Thoracic aorta (tissue), 2 donors: ENCODE results near the gene DOC2B. TPM values are rescaled to one million over a fixed set of nuclear protein-coding genes. Genes with fewer than 3 reads are reported as not detected.

Source experiments
- ATAC-seq: fragments of 150-250 bp; one replicate; pipeline ENCODE4 v1.8.0; 2017; ENCODE audit warnings: low read depth; ENCODE audit not compliant: insufficient number of reproducible peaks, low FRiP score
- DNase-seq: peaks from one replicate; pipeline ENCODE4 v3.0.0-alpha.2; 2020; ENCODE audit warnings: low spot score
- H3K27ac ChIP-seq, 2 donors: fragments of 200-600 bp; sonication (generic); 1 replicate in 1 of 2; 2 replicates in 1 of 2; pipeline ENCODE4 v1.5.1; 2016; ENCODE audit warnings: mild to moderate bottlenecking in 2 of 2, moderate library complexity in 2 of 2
- H3K27me3 ChIP-seq: fragments of 200-600 bp; sonication (generic); replicated peaks from 2 replicates; pipeline ENCODE4 v1.6.0; 2016; ENCODE audit warnings: mild to moderate bottlenecking; ENCODE audit not compliant: insufficient read depth
- H3K36me3 ChIP-seq: fragments of 200-600 bp; sonication (generic); one replicate; pipeline ENCODE4 v1.5.1; 2016
- H3K4me1 ChIP-seq, 2 donors: fragments of 200-600 bp; sonication (generic); 1 replicate in 1 of 2; 2 replicates in 1 of 2; pipeline versions ENCODE4 v1.5.1 to v1.6.0; 2016; ENCODE audit warnings: low read depth in 2 of 2, mild to moderate bottlenecking in 1 of 2; ENCODE audit not compliant: control insufficient read depth in 1 of 2
- H3K4me3 ChIP-seq: fragments of 200-600 bp; sonication (generic); 2 replicates; pipeline ENCODE4 v1.5.1; 2016; ENCODE audit warnings: mild to moderate bottlenecking
- H3K9me3 ChIP-seq: fragments of 200-600 bp; sonication (generic); 2 replicates; pipeline ENCODE4 v1.5.1; 2016
- total RNA-seq, 2 donors: library from RNA; depleted of rRNA; stranded (reverse); fragments of >200 nt; gene quantifications; one replicate each; pipeline versions ENCODE4 v1.1.0 to v1.2.3, GENCODE V29; 2016
- TF ChIP-seq, protein P1 (sequence below): fragments of 200-600 bp; sonication (generic); IDR thresholded peaks from one replicate; pipeline ENCODE4 v1.5.1; 2019; ENCODE audit warnings: antibody characterized with exemption

Gene DOC2B
- total RNA-seq, 2 donors from 2014 or later: 4.2 to 7.5 TPM

DNA sequence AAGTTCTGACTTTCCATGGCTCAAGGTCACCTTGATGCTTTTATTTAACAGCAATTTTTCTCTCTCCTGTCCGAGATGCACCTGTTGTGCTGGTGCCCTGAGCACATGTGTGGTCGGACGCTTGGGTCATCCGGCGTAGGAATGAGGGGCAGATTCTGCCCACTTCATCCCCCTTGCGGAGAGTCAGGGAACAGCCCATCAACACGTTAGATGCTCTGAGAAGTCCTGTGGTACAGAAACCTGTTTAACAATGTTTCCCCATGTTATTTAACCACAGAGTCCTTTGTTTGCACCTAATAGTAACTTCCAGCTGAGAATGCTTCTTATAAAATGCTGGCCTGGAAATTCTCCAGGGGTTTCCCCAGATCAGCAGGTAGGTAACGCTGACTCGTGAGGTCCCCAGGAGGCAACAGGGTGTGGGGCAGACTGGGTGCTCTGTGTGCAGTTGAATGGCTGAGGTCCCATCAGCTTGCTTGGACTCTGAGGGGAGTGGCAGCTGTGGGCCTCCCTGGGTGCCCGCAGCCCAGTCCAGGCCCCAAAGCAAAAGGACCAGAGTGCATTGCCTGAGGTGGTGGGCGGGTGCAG, 17.8 kb downstream of the DOC2B start:
- ATAC-seq (no peak), DNase-seq (no peak)
- no peaks in the 10 kb centered on the region for H3K27me3 ChIP-seq
- no peak overlapping the region for H3K4me3 ChIP-seq
- no peaks in the 10 kb centered on the region for H3K9me3 ChIP-seq
- no peaks in the 10 kb centered on the region for H3K36me3 ChIP-seq
- no peaks in the 10 kb centered on the region for H3K4me1 ChIP-seq
- no peak overlapping the region for H3K27ac ChIP-seq
- TF ChIP-seq, protein P1, sequence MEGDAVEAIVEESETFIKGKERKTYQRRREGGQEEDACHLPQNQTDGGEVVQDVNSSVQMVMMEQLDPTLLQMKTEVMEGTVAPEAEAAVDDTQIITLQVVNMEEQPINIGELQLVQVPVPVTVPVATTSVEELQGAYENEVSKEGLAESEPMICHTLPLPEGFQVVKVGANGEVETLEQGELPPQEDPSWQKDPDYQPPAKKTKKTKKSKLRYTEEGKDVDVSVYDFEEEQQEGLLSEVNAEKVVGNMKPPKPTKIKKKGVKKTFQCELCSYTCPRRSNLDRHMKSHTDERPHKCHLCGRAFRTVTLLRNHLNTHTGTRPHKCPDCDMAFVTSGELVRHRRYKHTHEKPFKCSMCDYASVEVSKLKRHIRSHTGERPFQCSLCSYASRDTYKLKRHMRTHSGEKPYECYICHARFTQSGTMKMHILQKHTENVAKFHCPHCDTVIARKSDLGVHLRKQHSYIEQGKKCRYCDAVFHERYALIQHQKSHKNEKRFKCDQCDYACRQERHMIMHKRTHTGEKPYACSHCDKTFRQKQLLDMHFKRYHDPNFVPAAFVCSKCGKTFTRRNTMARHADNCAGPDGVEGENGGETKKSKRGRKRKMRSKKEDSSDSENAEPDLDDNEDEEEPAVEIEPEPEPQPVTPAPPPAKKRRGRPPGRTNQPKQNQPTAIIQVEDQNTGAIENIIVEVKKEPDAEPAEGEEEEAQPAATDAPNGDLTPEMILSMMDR: no peak

DNA sequence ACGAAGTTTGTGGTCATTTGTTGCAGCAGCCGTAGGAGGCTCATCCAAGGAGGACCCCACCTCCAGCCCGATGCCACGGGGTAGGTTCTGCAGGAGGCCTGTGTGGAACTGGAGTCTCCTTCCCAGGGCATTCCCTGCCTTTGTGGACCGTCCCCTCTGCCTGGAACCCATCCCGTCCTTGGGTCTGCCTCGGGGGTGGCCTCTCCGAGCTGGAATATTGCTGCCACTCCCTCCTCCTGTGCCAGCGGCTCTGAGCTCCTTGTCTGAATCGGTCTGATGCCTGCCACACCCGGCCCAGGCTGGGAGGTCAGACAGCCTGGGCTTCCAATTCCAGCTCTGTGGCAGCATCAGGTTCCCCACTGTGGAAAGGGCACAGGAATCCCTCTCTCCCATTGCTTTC, 18.8 kb downstream of the DOC2B start:
- Histone ChIP-seq H3K27me3 (no peaks in the 10 kb centered on the region), H3K9me3 (no peaks in the 10 kb centered on the region), H3K36me3 (no peaks in the 10 kb centered on the region), H3K4me1 (no peaks in the 10 kb centered on the region), H3K27ac (no peak overlapping the region), H3K4me3 (no peak overlapping the region)
- ATAC-seq (no peak), DNase-seq (no peak)
- TF ChIP-seq, protein P1: no peak

DNA sequence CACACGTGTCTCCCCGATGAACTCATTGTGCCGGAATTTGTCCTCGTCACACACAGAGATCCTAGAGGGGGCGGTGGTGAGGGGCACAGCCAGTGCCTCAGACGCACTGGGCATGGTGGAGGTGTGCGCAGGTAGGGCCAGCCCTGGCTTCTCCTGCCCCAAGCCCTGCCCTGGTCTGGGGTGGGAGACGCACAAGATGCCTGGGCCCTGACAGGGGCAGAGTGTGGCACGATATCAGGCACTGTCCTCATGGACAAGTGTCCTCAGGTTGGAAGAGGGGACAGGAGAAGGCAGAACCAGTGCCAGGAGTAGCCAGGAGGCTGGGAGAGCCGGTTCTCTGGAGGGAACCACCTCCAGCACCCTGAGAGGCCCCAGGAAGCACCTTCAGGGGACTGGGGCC, 20.0 kb downstream of the DOC2B start:
- no peak for DNase-seq
- no peak overlapping the region for H3K4me3 ChIP-seq
- TF ChIP-seq, protein P1: no peak
- H3K36me3 ChIP-seq: no peaks in the 10 kb centered on the region
- H3K27ac ChIP-seq: no peak overlapping the region
- no peaks in the 10 kb centered on the region for H3K9me3 ChIP-seq
- ATAC-seq: no peak
- H3K27me3 ChIP-seq: no peaks in the 10 kb centered on the region
- no peaks in the 10 kb centered on the region for H3K4me1 ChIP-seq

DNA sequence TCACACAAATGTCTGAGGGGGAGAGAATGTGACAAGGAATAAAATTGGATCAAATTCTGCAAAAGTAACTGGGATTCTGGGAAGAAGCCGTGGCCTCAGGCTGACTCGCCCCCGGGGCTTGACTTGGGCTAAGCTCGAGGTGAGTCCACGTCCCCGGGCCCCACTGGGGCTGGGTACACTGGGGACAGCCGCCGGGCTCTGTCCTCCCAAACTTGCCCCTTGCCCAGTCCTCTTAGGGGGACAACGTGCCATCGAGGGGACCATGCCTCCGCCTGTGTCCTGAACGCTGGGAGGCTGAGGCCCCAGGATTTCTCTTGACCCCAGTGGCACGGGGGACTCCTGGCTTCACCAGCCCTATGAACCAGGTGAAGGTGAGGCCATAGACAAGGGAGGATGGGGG, 21.1 kb downstream of the DOC2B start:
- TF ChIP-seq, protein P1: no peak
- Histone ChIP-seq H3K4me1 (no peaks in the 10 kb centered on the region), H3K36me3 (no peaks in the 10 kb centered on the region), H3K4me3 (no peak overlapping the region), H3K9me3 (no peaks in the 10 kb centered on the region), H3K27ac (no peak overlapping the region), H3K27me3 (no peaks in the 10 kb centered on the region)
- ATAC-seq (no peak), DNase-seq (no peak)

DNA sequence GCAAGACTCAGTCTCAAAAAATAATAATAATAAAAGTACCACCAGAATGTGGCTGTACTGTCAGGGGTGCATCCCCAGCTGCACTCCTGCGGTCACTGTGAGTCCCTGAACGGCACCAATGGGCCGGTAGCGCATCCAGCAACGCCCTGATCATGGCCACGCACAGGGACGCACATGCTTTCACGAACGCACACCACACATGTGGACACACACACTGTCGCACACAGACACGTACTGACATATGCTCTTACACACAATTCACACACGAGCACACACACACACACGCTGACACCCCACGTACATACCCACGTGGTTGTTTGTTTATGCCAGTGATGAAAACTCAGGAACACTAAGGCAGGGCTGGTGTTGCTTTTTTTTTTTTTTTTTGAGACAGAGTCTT, 21.8 kb downstream of the DOC2B start:
- Histone ChIP-seq H3K4me3 (no peak overlapping the region), H3K4me1 (no peaks in the 10 kb centered on the region), H3K36me3 (no peaks in the 10 kb centered on the region), H3K27ac (no peak overlapping the region), H3K9me3 (no peaks in the 10 kb centered on the region), H3K27me3 (no peaks in the 10 kb centered on the region)
- no peak for ATAC-seq
- no peak for DNase-seq
- TF ChIP-seq, protein P1: no peak
